ENCODE measurements around the gene MACROD2.

The MACROD2 gene

GRCh38 chr20:15818651-15819071 is 1823.3 kb downstream of the MACROD2 start:
- TF ChIP-seq YY1 (IDR thresholded peaks at IDR 0.05; ENCODE audit: insufficient read depth, insufficient read length): no peak
- no peak for TF ChIP-seq ZNF274 (IDR thresholded peaks at IDR 0.05; ENCODE audit: low read depth, low read length)
- TF ChIP-seq SUZ12 (IDR thresholded peaks at IDR 0.05; ENCODE audit: extremely low read depth, insufficient read depth, insufficient read length): no peak
- Histone ChIP-seq H3K27me3 (ENCODE audit: insufficient read depth, insufficient read length) (no peaks in the 10 kb centered on the region), H3K4me1 (ENCODE audit: insufficient read depth, insufficient read length) (no peaks in the 10 kb centered on the region), H3K36me3 (ENCODE audit: insufficient read depth, insufficient read length, low read length) (no peaks in the 10 kb centered on the region), H3K9ac (ENCODE audit: insufficient read length, low read depth) (no peak overlapping the region), H3K4me3 (ENCODE audit: insufficient read length, low read depth) (no peak overlapping the region), H3K9me3 (ENCODE audit: insufficient read depth, low read length) (no peaks in the 10 kb centered on the region)
- no peak for DNase-seq (ENCODE audit: low read depth, low spot score)

- no peaks in the 10 kb centered on the region for H3K4me1 ChIP-seq (ENCODE audit: insufficient read depth, insufficient read length)
- no peaks in the 10 kb centered on the region for H3K27me3 ChIP-seq (ENCODE audit: insufficient read depth, insufficient read length)
- H3K9me3 ChIP-seq (ENCODE audit: insufficient read depth, low read length): no peaks in the 10 kb centered on the region
- TF ChIP-seq ZNF274 (IDR thresholded peaks at IDR 0.05; ENCODE audit: low read depth, low read length) (no peak), SUZ12 (IDR thresholded peaks at IDR 0.05; ENCODE audit: extremely low read depth, insufficient read depth, insufficient read length) (no peak), YY1 (IDR thresholded peaks at IDR 0.05; ENCODE audit: insufficient read depth, insufficient read length) (no peak)
- H3K4me3 ChIP-seq (ENCODE audit: insufficient read length, low read depth): no peak overlapping the region
- no peaks in the 10 kb centered on the region for H3K36me3 ChIP-seq (ENCODE audit: insufficient read depth, insufficient read length, low read length)
- no peak overlapping the region for H3K9ac ChIP-seq (ENCODE audit: insufficient read length, low read depth)
- DNase-seq (ENCODE audit: low read depth, low spot score): no peak
Observed at GRCh38 chr20:15823718-15824117, 1828.4 kb downstream of the MACROD2 start.

DNA sequence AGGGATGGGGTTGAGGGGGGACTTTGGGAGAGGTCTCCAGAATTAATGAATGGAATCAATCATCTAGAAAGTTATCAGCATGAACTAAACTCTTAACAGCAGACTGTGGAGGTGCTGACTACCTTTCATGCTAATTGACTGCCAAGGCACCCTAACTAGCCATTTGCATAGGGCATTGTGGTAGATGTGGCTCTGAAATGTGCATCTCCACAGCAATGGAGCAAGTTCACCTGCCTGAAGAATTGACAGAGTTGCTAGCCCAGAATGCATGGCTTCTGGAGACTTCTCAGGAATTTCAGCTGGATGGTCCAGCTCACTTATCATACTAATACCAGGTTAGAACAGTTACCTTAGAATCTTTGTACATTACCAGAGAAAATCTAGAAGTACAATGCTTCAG is 1832.3 kb downstream of the MACROD2 start:
- TF ChIP-seq YY1 (IDR thresholded peaks at IDR 0.05; ENCODE audit: insufficient read depth, insufficient read length): no peak
- no peak for TF ChIP-seq SUZ12 (IDR thresholded peaks at IDR 0.05; ENCODE audit: extremely low read depth, insufficient read depth, insufficient read length)
- TF ChIP-seq ZNF274 (IDR thresholded peaks at IDR 0.05; ENCODE audit: low read depth, low read length): no peak
- no peaks in the 10 kb centered on the region for H3K36me3 ChIP-seq (ENCODE audit: insufficient read depth, insufficient read length, low read length)

DNA sequence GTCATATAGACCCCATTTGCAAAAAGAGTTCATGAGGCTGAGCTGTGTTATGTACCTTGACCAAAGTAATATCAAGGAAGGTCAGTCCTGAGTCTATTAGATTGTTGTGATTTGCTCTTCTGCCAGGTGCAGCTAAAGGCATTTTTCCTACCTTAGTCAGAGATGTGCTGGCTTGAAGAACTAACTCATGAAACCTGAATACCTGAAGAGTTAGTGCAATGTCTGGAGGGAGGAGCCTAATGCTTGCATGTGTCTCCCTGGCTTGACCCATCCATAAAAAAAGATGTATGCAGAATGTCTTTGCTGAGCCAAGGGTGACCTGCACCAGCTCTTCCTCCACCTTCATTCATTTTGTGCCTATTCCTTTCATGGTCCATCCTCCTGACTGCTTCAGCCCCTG is 1835.9 kb downstream of the MACROD2 start:
- Histone ChIP-seq H3K4me1 (ENCODE audit: insufficient read depth, insufficient read length) (no peaks in the 10 kb centered on the region), H3K9me3 (ENCODE audit: insufficient read depth, low read length) (no peaks in the 10 kb centered on the region), H3K36me3 (ENCODE audit: insufficient read depth, insufficient read length, low read length) (no peaks in the 10 kb centered on the region), H3K9ac (ENCODE audit: insufficient read length, low read depth) (no peak overlapping the region), H3K27me3 (ENCODE audit: insufficient read depth, insufficient read length) (no peaks in the 10 kb centered on the region), H3K4me3 (ENCODE audit: insufficient read length, low read depth) (no peak overlapping the region)
- DNase-seq (ENCODE audit: low read depth, low spot score): no peak
- no peak for TF ChIP-seq SUZ12 (IDR thresholded peaks at IDR 0.05; ENCODE audit: extremely low read depth, insufficient read depth, insufficient read length)
- no peak for TF ChIP-seq ZNF274 (IDR thresholded peaks at IDR 0.05; ENCODE audit: low read depth, low read length)

More for the DNA sequence above, 1832.3 kb downstream of the MACROD2 start:
- DNase-seq (ENCODE audit: low read depth, low spot score): no peak
- no peaks in the 10 kb centered on the region for H3K4me1 ChIP-seq (ENCODE audit: insufficient read depth, insufficient read length)
- no peaks in the 10 kb centered on the region for H3K9me3 ChIP-seq (ENCODE audit: insufficient read depth, low read length)
- H3K4me3 ChIP-seq (ENCODE audit: insufficient read length, low read depth): no peak overlapping the region
- no peak overlapping the region for H3K9ac ChIP-seq (ENCODE audit: insufficient read length, low read depth)
- no peaks in the 10 kb centered on the region for H3K27me3 ChIP-seq (ENCODE audit: insufficient read depth, insufficient read length)

GRCh38 chr20:15832512-15832911 is 1837.2 kb downstream of the MACROD2 start:
- no peaks in the 10 kb centered on the region for H3K9me3 ChIP-seq (ENCODE audit: insufficient read depth, low read length)
- DNase-seq (ENCODE audit: low read depth, low spot score): no peak
- no peaks in the 10 kb centered on the region for H3K36me3 ChIP-seq (ENCODE audit: insufficient read depth, insufficient read length, low read length)
- no peaks in the 10 kb centered on the region for H3K27me3 ChIP-seq (ENCODE audit: insufficient read depth, insufficient read length)
- H3K9ac ChIP-seq (ENCODE audit: insufficient read length, low read depth): no peak overlapping the region
- H3K4me1 ChIP-seq (ENCODE audit: insufficient read depth, insufficient read length): no peaks in the 10 kb centered on the region
- TF ChIP-seq SUZ12 (IDR thresholded peaks at IDR 0.05; ENCODE audit: extremely low read depth, insufficient read depth, insufficient read length) (no peak), YY1 (IDR thresholded peaks at IDR 0.05; ENCODE audit: insufficient read depth, insufficient read length) (no peak), ZNF274 (IDR thresholded peaks at IDR 0.05; ENCODE audit: low read depth, low read length) (no peak)
- no peak overlapping the region for H3K4me3 ChIP-seq (ENCODE audit: insufficient read length, low read depth)

GRCh38 chr20:15834857-15835256 is 1839.5 kb downstream of the MACROD2 start:
- H3K9me3 ChIP-seq (ENCODE audit: insufficient read depth, low read length): no peaks in the 10 kb centered on the region
- H3K36me3 ChIP-seq (ENCODE audit: insufficient read depth, insufficient read length, low read length): no peaks in the 10 kb centered on the region
- TF ChIP-seq SUZ12 (IDR thresholded peaks at IDR 0.05; ENCODE audit: extremely low read depth, insufficient read depth, insufficient read length) (no peak), YY1 (IDR thresholded peaks at IDR 0.05; ENCODE audit: insufficient read depth, insufficient read length) (no peak), ZNF274 (IDR thresholded peaks at IDR 0.05; ENCODE audit: low read depth, low read length) (no peak)
- H3K27me3 ChIP-seq (ENCODE audit: insufficient read depth, insufficient read length): no peaks in the 10 kb centered on the region
- no peak overlapping the region for H3K4me3 ChIP-seq (ENCODE audit: insufficient read length, low read depth)
- DNase-seq (ENCODE audit: low read depth, low spot score): no peak
- no peaks in the 10 kb centered on the region for H3K4me1 ChIP-seq (ENCODE audit: insufficient read depth, insufficient read length)
- no peak overlapping the region for H3K9ac ChIP-seq (ENCODE audit: insufficient read length, low read depth)

GRCh38 chr20:15835811-15836210 is 1840.5 kb downstream of the MACROD2 start:
- DNase-seq (ENCODE audit: low read depth, low spot score): no peak
- TF ChIP-seq SUZ12 (IDR thresholded peaks at IDR 0.05; ENCODE audit: extremely low read depth, insufficient read depth, insufficient read length) (no peak), ZNF274 (IDR thresholded peaks at IDR 0.05; ENCODE audit: low read depth, low read length) (no peak), YY1 (IDR thresholded peaks at IDR 0.05; ENCODE audit: insufficient read depth, insufficient read length) (no peak)
- no peaks in the 10 kb centered on the region for H3K4me1 ChIP-seq (ENCODE audit: insufficient read depth, insufficient read length)
- H3K9me3 ChIP-seq (ENCODE audit: insufficient read depth, low read length): no peaks in the 10 kb centered on the region
- no peak overlapping the region for H3K9ac ChIP-seq (ENCODE audit: insufficient read length, low read depth)
- H3K27me3 ChIP-seq (ENCODE audit: insufficient read depth, insufficient read length): no peaks in the 10 kb centered on the region
- no peak overlapping the region for H3K4me3 ChIP-seq (ENCODE audit: insufficient read length, low read depth)
- H3K36me3 ChIP-seq (ENCODE audit: insufficient read depth, insufficient read length, low read length): no peaks in the 10 kb centered on the region

DNA sequence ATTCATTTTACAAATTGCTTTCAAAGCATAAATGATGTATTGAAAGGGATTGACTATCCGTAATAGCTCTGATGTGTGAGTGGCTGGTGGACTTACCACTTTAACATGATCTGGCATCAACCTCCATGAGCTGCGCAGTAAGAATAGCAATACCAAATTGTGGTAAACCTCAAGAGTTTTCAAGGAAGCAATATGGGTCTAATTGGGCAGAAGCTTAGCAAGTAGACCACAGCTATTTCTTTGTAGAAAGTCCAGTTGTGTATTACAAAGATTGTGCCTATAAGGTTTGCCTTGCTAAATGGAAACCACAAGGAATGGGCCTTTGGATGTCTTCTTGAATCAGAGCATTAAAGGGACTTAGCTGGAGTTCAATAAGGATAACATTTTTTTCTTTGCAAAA is 1841.3 kb downstream of the MACROD2 start:
- H3K27me3 ChIP-seq (ENCODE audit: insufficient read depth, insufficient read length): no peaks in the 10 kb centered on the region
- no peak overlapping the region for H3K4me3 ChIP-seq (ENCODE audit: insufficient read length, low read depth)
- TF ChIP-seq YY1 (IDR thresholded peaks at IDR 0.05; ENCODE audit: insufficient read depth, insufficient read length) (no peak), SUZ12 (IDR thresholded peaks at IDR 0.05; ENCODE audit: extremely low read depth, insufficient read depth, insufficient read length) (no peak), ZNF274 (IDR thresholded peaks at IDR 0.05; ENCODE audit: low read depth, low read length) (no peak)
- no peaks in the 10 kb centered on the region for H3K9me3 ChIP-seq (ENCODE audit: insufficient read depth, low read length)
- no peaks in the 10 kb centered on the region for H3K4me1 ChIP-seq (ENCODE audit: insufficient read depth, insufficient read length)
- no peak for DNase-seq (ENCODE audit: low read depth, low spot score)
- no peaks in the 10 kb centered on the region for H3K36me3 ChIP-seq (ENCODE audit: insufficient read depth, insufficient read length, low read length)
- no peak overlapping the region for H3K9ac ChIP-seq (ENCODE audit: insufficient read length, low read depth)
